A549 (cell line): ENCODE measurements around the gene NCS1. TPM values are rescaled to one million over a fixed set of nuclear protein-coding genes. Genes with fewer than 3 reads are reported as not detected.

ENCODE experiments used
- ATAC-seq, 2 experiments: fragments of 200-7000 bp in 1 of 2; fragments of >200 bp in 1 of 2; cut with Nextera tagmentation in 1 of 2; cut with Tn5 transposase in 1 of 2; 3 replicates each; pipeline versions ENCODE4 v1.8.0 to v1.9.1; 2018 to 2020; ENCODE audit warnings: mild to moderate bottlenecking in 1 of 2, moderate library complexity in 1 of 2
- CTCF ChIA-PET: fragments of 300-600 bp; sonication (Branson Sonifier 250); formaldehyde crosslinking; extraction: SDS; loops from one replicate; lab custom pipeline; 2021; ENCODE audit warnings: antibody characterized with exemption, inconsistent platforms; lab: Yijun Ruan, JAX
- POLR2A ChIA-PET: fragments of 350-600 bp; formaldehyde crosslinking; extraction: SDS; loops from one replicate; lab custom pipeline; 2021; ENCODE audit warnings: antibody characterized with exemption, inconsistent platforms; lab: Yijun Ruan, JAX
- DNase-seq, 2 experiments: peaks; one replicate each; pipeline versions ENCODE4 v3.0.0 to v3.0.0-alpha.2; 2011 to 2016; ENCODE audit warnings: low read depth in 1 of 2, low spot score in 1 of 2
- FAIRE-seq: peaks from 2 replicates; lab custom pipeline; 2011; peaks lifted over from hg19 to GRCh38; lab: Jason Lieb, UNC
- H3K27ac ChIP-seq, 2 experiments: fragments of >200 bp; sonication (Bioruptor Twin); formaldehyde crosslinking; 3 replicates each; pipeline ENCODE4 v1.5.1; 2016 to 2017
- H3K4me1 ChIP-seq: fragments of >200 bp; sonication (Bioruptor Twin); formaldehyde crosslinking; 3 replicates; pipeline ENCODE4 v1.6.1; 2016
- H3K4me2 ChIP-seq: fragments of >200 bp; sonication (Bioruptor Twin); formaldehyde crosslinking; 3 replicates; pipeline ENCODE4 v1.6.1; 2016
- H3K4me3 ChIP-seq: fragments of >200 bp; sonication (Bioruptor Twin); formaldehyde crosslinking; 3 replicates; pipeline ENCODE4 v1.5.1; 2016
- H3K9me3 ChIP-seq: fragments of >200 bp; sonication (Bioruptor Twin); formaldehyde crosslinking; 3 replicates; pipeline ENCODE4 v1.6.1; 2016
- ATOH8 ChIP-seq: fragments of 250-450 bp; sonication (Bioruptor Pico); IDR thresholded peaks from 2 replicates; pipeline ENCODE4 v1.5.0; 2020; ENCODE audit warnings: low read depth, mild to moderate bottlenecking, moderate library complexity
- BCL3 ChIP-seq: fragments of >200 bp; sonication (Bioruptor Twin); formaldehyde crosslinking; IDR thresholded peaks from 3 replicates; pipeline ENCODE4 v1.6.1; 2016
- CBX8 ChIP-seq: fragments of 200-600 bp; sonication (generic); IDR thresholded peaks from 2 replicates; pipeline ENCODE4 v1.6.1; 2016
- E2F6 ChIP-seq: IDR thresholded peaks from 2 replicates; pipeline ENCODE4 v1.6.1; 2012; ENCODE audit warnings: low read depth, borderline replicate concordance
- EP300 ChIP-seq, 2 experiments: fragments of >200 bp; sonication (Bioruptor Twin); formaldehyde crosslinking; IDR thresholded peaks; 2 replicates in 1 of 2; 3 replicates in 1 of 2; pipeline ENCODE4 v1.6.1; 2016 to 2017
- FOSL2 ChIP-seq, 2 experiments: fragments of 450-650 bp in 1 of 2; fragments of >200 bp in 1 of 2; sonication (Bioruptor Twin) in 1 of 2; formaldehyde crosslinking; IDR thresholded peaks; 2 replicates each; pipeline versions ENCODE4 v1.5.0 to v1.6.1; 2016 to 2020; ENCODE audit warnings: mild to moderate bottlenecking in 1 of 2, moderate library complexity in 1 of 2
- FOXS1 ChIP-seq: fragments of 250-450 bp; sonication (Bioruptor Pico); IDR thresholded peaks from 2 replicates; pipeline ENCODE4 v1.5.0; 2020; ENCODE audit warnings: mild to moderate bottlenecking, moderate library complexity
- GATA3 ChIP-seq: IDR thresholded peaks from 2 replicates; pipeline ENCODE4 v1.6.1; 2012; ENCODE audit warnings: borderline replicate concordance
- HES2 ChIP-seq: fragments of >200 bp; sonication (Bioruptor Twin); formaldehyde crosslinking; IDR thresholded peaks from 2 replicates; pipeline ENCODE4 v1.6.1; 2016
- HOXB13 ChIP-seq: fragments of 250-450 bp; sonication (Bioruptor Pico); IDR thresholded peaks from 2 replicates; pipeline ENCODE4 v1.5.0; 2020; ENCODE audit warnings: low read depth, mild to moderate bottlenecking, moderate library complexity
- JUN ChIP-seq, 2 experiments: fragments of >200 bp; sonication (Bioruptor Twin); formaldehyde crosslinking; IDR thresholded peaks; 2 replicates in 1 of 2; 3 replicates in 1 of 2; pipeline ENCODE4 v1.6.1; 2016 to 2017
- KDM1A ChIP-seq: fragments of 200-600 bp; sonication (generic); IDR thresholded peaks from 2 replicates; pipeline ENCODE4 v1.6.1; 2016; ENCODE audit warnings: low read depth, mild to moderate bottlenecking
- KDM5A ChIP-seq: fragments of 200-600 bp; sonication (generic); IDR thresholded peaks from 2 replicates; pipeline ENCODE4 v1.6.1; 2016; ENCODE audit warnings: antibody characterized with exemption, mild to moderate bottlenecking
- MAZ ChIP-seq: fragments of 150-350 bp; IDR thresholded peaks from 2 replicates; pipeline ENCODE4 v1.6.1; 2014; ENCODE audit warnings: antibody characterized with exemption, low read depth, low read length, borderline replicate concordance
- MYC ChIP-seq: IDR thresholded peaks from 2 replicates; pipeline ENCODE4 v1.6.1; 2012; ENCODE audit warnings: mild to moderate bottlenecking, inconsistent platforms, low read length, improper control_type of control experiment, borderline replicate concordance
- NPAS2 ChIP-seq: fragments of 250-450 bp; sonication (Bioruptor Pico); IDR thresholded peaks from 2 replicates; pipeline ENCODE4 v1.8.0; 2022; ENCODE audit warnings: mild to moderate bottlenecking, moderate library complexity, borderline replicate concordance
- RAD21 ChIP-seq, 2 experiments: fragments of >200 bp in 1 of 2; sonication (Bioruptor Twin) in 1 of 2; formaldehyde crosslinking in 1 of 2; IDR thresholded peaks in 1 of 2; conservative IDR thresholded peaks in 1 of 2; 2 replicates in 1 of 2; 3 replicates in 1 of 2; pipeline ENCODE4 v1.6.1; 2012 to 2018; ENCODE audit warnings: inconsistent platforms in 1 of 2
- RNF2 ChIP-seq: fragments of 200-600 bp; sonication (generic); IDR thresholded peaks from 2 replicates; pipeline ENCODE4 v1.6.1; 2016; ENCODE audit warnings: low read depth, mild to moderate bottlenecking, antibody characterized with exemption, moderate library complexity, borderline replicate concordance
- SREBF2 ChIP-seq: fragments of 450-650 bp; IDR thresholded peaks from 2 replicates; pipeline ENCODE4 v1.6.1; 2014; ENCODE audit warnings: mild to moderate bottlenecking, moderate library complexity
- ZC3H11A ChIP-seq: fragments of 450-650 bp; IDR thresholded peaks from 2 replicates; pipeline ENCODE4 v1.6.1; 2014; ENCODE audit warnings: antibody characterized with exemption, mild to moderate bottlenecking
- ZFP36 ChIP-seq: fragments of 450-650 bp; IDR thresholded peaks from 2 replicates; pipeline ENCODE4 v1.6.1; 2014; ENCODE audit warnings: borderline replicate concordance; ENCODE audit not compliant: partially characterized antibody
- ZNF302 ChIP-seq: fragments of 250-450 bp; sonication (Bioruptor Pico); IDR thresholded peaks from 2 replicates; pipeline ENCODE4 v1.9.0; 2021; ENCODE audit warnings: inconsistent platforms, mild to moderate bottlenecking, moderate library complexity
- WGBS: methylation state at CpG from one replicate; pipeline ENCODE4 v1.1.6; 2017; ENCODE audit errors: missing lambda C conversion rate; 5-methylcytosine and 5-hydroxymethylcytosine counted together
- polyA plus RNA-seq, 4 experiments: library from polyadenylated mRNA; depleted of rRNA in 3 of 4; stranded (reverse); fragments of >200 nt; fragmentation: RNase III in 1 of 4; extraction: RNeasy Plus Mini Kit Qiagen cat#74134 plus additional on column Dnase treatment in 1 of 4; gene quantifications; 2 replicates in 3 of 4; 3 replicates in 1 of 4; pipeline ENCODE4 v1.2.3, GENCODE V29; 2011 to 2017

NCS1 gene
- polyA plus RNA-seq, 2 of the 4 experiments (the other 2 are of a cell fraction), result 17.9 to 21.9 TPM

GRCh38 chr9:130205912-130206311, 33.7 kb downstream of the NCS1 start (continued):
- no peak for TF ChIP-seq KDM1A

- H3K4me2 ChIP-seq, result no peak overlapping the region
- DNase-seq (no peak), FAIRE-seq (no peak), ATAC-seq (no peak)
- H3K4me3 ChIP-seq, result no peak overlapping the region
- H3K27ac ChIP-seq, result no peak overlapping the region
- H3K9me3 ChIP-seq, result no peaks in the 10 kb centered on the region
- POLR2A ChIA-PET, result no interaction called here
- WGBS, result 89% methylated on average over 15 of the region's 16 CpGs
- H3K4me1 ChIP-seq, result no peaks in the 10 kb centered on the region
- TF ChIP-seq NPAS2 (no peak), JUN (IDR thresholded peaks at IDR 0.05) (no peak), ATOH8 (CRISPR knock-in tag) (no peak), BCL3 (no peak), HES2 (no peak), ZNF302 (CRISPR knock-in tag) (no peak)
- CTCF ChIA-PET, result interaction anchor here (1.1 to 2.0 kb wide), 5 partner anchors 9 to 322 kb away, joined by 3 to 6 read pairs (median 4); no protein-coding TSS in a partner anchor
These were observed 34.4 kb downstream of the NCS1 start for GRCh38 chr9:130206579-130206978.

GRCh38 chr9:130207241-130207992, 35.2 kb downstream of the NCS1 start:
- Histone ChIP-seq H3K27ac (no peak overlapping the region), H3K4me2 (no peak overlapping the region), H3K4me1 (no peaks in the 10 kb centered on the region), H3K9me3 (no peaks in the 10 kb centered on the region), H3K4me3 (no peak overlapping the region)
- FAIRE-seq (no peak), DNase-seq (no peak), ATAC-seq (no peak)
- ChIA-PET CTCF (interaction anchor here (1.1 to 2.1 kb wide), 5 partner anchors 9 to 36 kb away, joined by 3 to 10 read pairs (median 6); no protein-coding TSS in a partner anchor), POLR2A (no interaction called here)
- TF ChIP-seq NPAS2 (no peak), GATA3 (no peak), MYC (no peak), FOXS1 (CRISPR knock-in tag) (no peak), KDM1A (no peak), HES2 (no peak), ZFP36 (no peak), EP300 (IDR thresholded peaks at IDR 0.05) (no peak)
- 91% methylated on average over 15 of the region's 17 CpGs for WGBS

GRCh38 chr9:130208600-130209347, 36.6 kb downstream of the NCS1 start:
- Histone ChIP-seq H3K4me1 (no peaks in the 10 kb centered on the region), H3K9me3 (no peaks in the 10 kb centered on the region), H3K4me2 (no peak overlapping the region), H3K4me3 (no peak overlapping the region), H3K27ac (no peak overlapping the region)
- ChIA-PET CTCF (interaction anchor here (0.6 to 2.1 kb wide), 3 partner anchors 15 to 84 kb away, joined by 3 to 10 read pairs (median 6); no protein-coding TSS in a partner anchor), POLR2A (no interaction called here)
- WGBS, result 94% methylated on average over 26 of the region's 26 CpGs
- FAIRE-seq (no peak), DNase-seq (no peak), ATAC-seq (no peak)
- no peak for TF ChIP-seq FOXS1 (CRISPR knock-in tag)
- no peak for TF ChIP-seq ZC3H11A
- no peak for TF ChIP-seq CBX8
- no peak for TF ChIP-seq KDM5A
- TF ChIP-seq RNF2, result no peak
- TF ChIP-seq SREBF2, result no peak
- TF ChIP-seq RAD21 (conservative IDR thresholded peaks at IDR 0.05 in 1 of 2, IDR thresholded peaks at IDR 0.05 in 1 of 2), result no peak
- TF ChIP-seq E2F6, result no peak
- TF ChIP-seq FOSL2 (IDR thresholded peaks at IDR 0.05), result no peak
- TF ChIP-seq FOSL2 (CRISPR knock-in tag; IDR thresholded peaks at IDR 0.05), result no peak
- no peak for TF ChIP-seq MAZ
- TF ChIP-seq HOXB13 (CRISPR knock-in tag), result no peak
- TF ChIP-seq ZNF302 (CRISPR knock-in tag), result no peak
- TF ChIP-seq ATOH8 (CRISPR knock-in tag), result no peak
